DND-41 (cell line): Measurements from ENCODE around the gene ACAD10.

Experiments
- ATAC-seq: fragments of 200-7000 bp; cut with Tn5 transposase; 3 replicates; pipeline ENCODE4 v1.9.1; 2021; ENCODE audit warnings: low read depth; ENCODE audit not compliant: insufficient read depth
- DNase-seq: peaks from one replicate; pipeline ENCODE4 v3.0.0-alpha.2; 2020
- H2AFZ ChIP-seq: 2 replicates; pipeline ENCODE4 v1.6.0; 2012; ENCODE audit warnings: low read depth, low read length
- H3K27ac ChIP-seq: 2 replicates; pipeline ENCODE4 v1.5.1; 2012; ENCODE audit warnings: low read length, inconsistent platforms
- H3K27me3 ChIP-seq: fragments of 200-600 bp; sonication (generic); 2 replicates; pipeline ENCODE4 v1.6.0; 2012; ENCODE audit warnings: low read length, mild to moderate bottlenecking, inconsistent platforms; ENCODE audit not compliant: insufficient read depth, poor library complexity
- H3K36me3 ChIP-seq: 2 replicates; pipeline ENCODE4 v1.5.1; 2012; ENCODE audit warnings: low read length, inconsistent platforms; ENCODE audit not compliant: insufficient read depth
- H3K4me1 ChIP-seq: 2 replicates; pipeline ENCODE4 v1.5.1; 2012; ENCODE audit warnings: mild to moderate bottlenecking, low read length; ENCODE audit not compliant: insufficient read depth
- H3K4me2 ChIP-seq: 2 replicates; pipeline ENCODE4 v1.6.0; 2012; ENCODE audit warnings: mild to moderate bottlenecking, moderate library complexity, low read length, inconsistent platforms; ENCODE audit not compliant: insufficient read depth
- H3K4me3 ChIP-seq, 2 experiments: fragments of 200-600 bp in 1 of 2; shearing (Covaris generic) in 1 of 2; 2 replicates each; pipeline ENCODE4 v1.5.1; 2012 to 2016; ENCODE audit warnings: inconsistent platforms in 2 of 2, low read length in 2 of 2, mild to moderate bottlenecking in 2 of 2, low read depth in 1 of 2, moderate library complexity in 1 of 2
- H3K79me2 ChIP-seq: 2 replicates; pipeline ENCODE4 v1.6.0; 2012; ENCODE audit warnings: low read length, inconsistent platforms; ENCODE audit not compliant: insufficient read depth
- H3K9ac ChIP-seq: 2 replicates; pipeline ENCODE4 v1.6.0; 2012; ENCODE audit warnings: low read depth, mild to moderate bottlenecking, inconsistent platforms, low read length, moderate library complexity
- H3K9me3 ChIP-seq: 2 replicates; pipeline ENCODE4 v1.5.1; 2012; ENCODE audit warnings: low read length, moderate library complexity, mild to moderate bottlenecking, inconsistent platforms; ENCODE audit not compliant: insufficient read depth, severe bottlenecking
- H4K20me1 ChIP-seq: 2 replicates; pipeline ENCODE4 v1.6.0; 2012; ENCODE audit warnings: low read length; ENCODE audit not compliant: insufficient read depth
- EZH2 ChIP-seq: IDR thresholded peaks from 3 replicates; pipeline ENCODE4 v1.6.1; 2012; ENCODE audit warnings: borderline replicate concordance, low read depth, mild to moderate bottlenecking, moderate library complexity, low read length, inconsistent platforms; ENCODE audit not compliant: severe bottlenecking
- TF ChIP-seq, protein P1 (sequence below): IDR thresholded peaks from 2 replicates; pipeline ENCODE4 v1.5.1; 2012; ENCODE audit warnings: borderline replicate concordance, low read length, moderate library complexity, mild to moderate bottlenecking; ENCODE audit not compliant: poor library complexity, severe bottlenecking; ENCODE audit errors: extremely low read depth

ACAD10 gene

DNA sequence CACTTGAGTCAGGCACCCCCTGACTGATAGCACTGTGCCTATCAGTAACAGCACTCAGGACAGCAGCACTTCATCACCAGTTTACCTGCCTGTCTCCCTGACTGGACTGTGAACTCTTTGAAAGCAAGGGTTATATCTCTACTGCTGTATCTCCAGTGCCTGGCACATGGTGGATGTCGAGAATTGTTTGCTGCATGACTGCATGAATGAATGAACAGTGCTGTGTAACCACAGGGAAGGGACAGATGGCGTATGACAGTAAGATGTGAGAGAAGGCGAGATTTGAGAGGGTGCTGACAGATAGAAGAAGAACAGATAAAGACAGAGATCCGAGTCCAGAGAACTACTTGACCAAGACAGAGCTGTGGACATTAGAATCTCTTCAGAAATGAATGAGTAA lies 29.8 kb upstream of the ACAD10 start:
- Histone ChIP-seq H3K4me3 (no peak overlapping the region), H3K9ac (no peak overlapping the region), H3K9me3 (no peaks in the 10 kb centered on the region), H3K4me2 (no peak overlapping the region), H3K27ac (no peak overlapping the region), H3K36me3 (peaks cover 79% of the 10 kb centered on the region), H2AFZ (no peak overlapping the region), H4K20me1 (no peaks in the 10 kb centered on the region), H3K4me1 (no peaks in the 10 kb centered on the region), H3K79me2 (no peaks in the 10 kb centered on the region), H3K27me3 (no peaks in the 10 kb centered on the region)
- no peak for ATAC-seq
- no peak for DNase-seq
- no peak for TF ChIP-seq EZH2
- TF ChIP-seq, protein P1, sequence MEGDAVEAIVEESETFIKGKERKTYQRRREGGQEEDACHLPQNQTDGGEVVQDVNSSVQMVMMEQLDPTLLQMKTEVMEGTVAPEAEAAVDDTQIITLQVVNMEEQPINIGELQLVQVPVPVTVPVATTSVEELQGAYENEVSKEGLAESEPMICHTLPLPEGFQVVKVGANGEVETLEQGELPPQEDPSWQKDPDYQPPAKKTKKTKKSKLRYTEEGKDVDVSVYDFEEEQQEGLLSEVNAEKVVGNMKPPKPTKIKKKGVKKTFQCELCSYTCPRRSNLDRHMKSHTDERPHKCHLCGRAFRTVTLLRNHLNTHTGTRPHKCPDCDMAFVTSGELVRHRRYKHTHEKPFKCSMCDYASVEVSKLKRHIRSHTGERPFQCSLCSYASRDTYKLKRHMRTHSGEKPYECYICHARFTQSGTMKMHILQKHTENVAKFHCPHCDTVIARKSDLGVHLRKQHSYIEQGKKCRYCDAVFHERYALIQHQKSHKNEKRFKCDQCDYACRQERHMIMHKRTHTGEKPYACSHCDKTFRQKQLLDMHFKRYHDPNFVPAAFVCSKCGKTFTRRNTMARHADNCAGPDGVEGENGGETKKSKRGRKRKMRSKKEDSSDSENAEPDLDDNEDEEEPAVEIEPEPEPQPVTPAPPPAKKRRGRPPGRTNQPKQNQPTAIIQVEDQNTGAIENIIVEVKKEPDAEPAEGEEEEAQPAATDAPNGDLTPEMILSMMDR: no peak

DNA sequence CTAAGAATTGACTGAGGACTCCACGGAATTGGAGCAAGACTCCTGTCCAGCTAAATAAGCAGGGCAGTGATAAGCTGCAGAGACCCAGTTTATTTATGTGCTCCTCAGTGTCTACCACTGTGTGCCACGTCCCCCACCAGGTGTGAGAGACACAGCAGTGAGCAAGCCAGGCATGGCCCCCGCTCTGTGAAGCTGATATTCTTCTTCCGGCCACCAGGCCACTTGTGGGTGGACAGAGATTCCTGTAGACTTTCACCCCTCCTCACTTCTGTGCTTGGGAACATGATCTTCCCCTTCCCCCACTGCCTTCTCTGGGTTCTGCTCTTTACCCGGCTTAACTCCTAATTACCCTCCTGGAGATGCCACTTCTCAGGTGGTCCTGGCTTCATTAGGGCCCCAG lies 21.4 kb upstream of the ACAD10 start:
- TF ChIP-seq, protein P1: no peak
- no peak for TF ChIP-seq EZH2
- H2AFZ ChIP-seq: no peak overlapping the region
- H3K27me3 ChIP-seq: no peaks in the 10 kb centered on the region
- H3K4me3 ChIP-seq: no peak overlapping the region
- peaks cover 63% of the 10 kb centered on the region for H3K36me3 ChIP-seq
- H3K4me1 ChIP-seq: no peaks in the 10 kb centered on the region
- no peaks in the 10 kb centered on the region for H3K9me3 ChIP-seq
- no peaks in the 10 kb centered on the region for H3K79me2 ChIP-seq
- H3K9ac ChIP-seq: no peak overlapping the region
- ATAC-seq (no peak), DNase-seq (no peak)
- no peaks in the 10 kb centered on the region for H4K20me1 ChIP-seq
- no peak overlapping the region for H3K4me2 ChIP-seq
- H3K27ac ChIP-seq: no peak overlapping the region

DNA sequence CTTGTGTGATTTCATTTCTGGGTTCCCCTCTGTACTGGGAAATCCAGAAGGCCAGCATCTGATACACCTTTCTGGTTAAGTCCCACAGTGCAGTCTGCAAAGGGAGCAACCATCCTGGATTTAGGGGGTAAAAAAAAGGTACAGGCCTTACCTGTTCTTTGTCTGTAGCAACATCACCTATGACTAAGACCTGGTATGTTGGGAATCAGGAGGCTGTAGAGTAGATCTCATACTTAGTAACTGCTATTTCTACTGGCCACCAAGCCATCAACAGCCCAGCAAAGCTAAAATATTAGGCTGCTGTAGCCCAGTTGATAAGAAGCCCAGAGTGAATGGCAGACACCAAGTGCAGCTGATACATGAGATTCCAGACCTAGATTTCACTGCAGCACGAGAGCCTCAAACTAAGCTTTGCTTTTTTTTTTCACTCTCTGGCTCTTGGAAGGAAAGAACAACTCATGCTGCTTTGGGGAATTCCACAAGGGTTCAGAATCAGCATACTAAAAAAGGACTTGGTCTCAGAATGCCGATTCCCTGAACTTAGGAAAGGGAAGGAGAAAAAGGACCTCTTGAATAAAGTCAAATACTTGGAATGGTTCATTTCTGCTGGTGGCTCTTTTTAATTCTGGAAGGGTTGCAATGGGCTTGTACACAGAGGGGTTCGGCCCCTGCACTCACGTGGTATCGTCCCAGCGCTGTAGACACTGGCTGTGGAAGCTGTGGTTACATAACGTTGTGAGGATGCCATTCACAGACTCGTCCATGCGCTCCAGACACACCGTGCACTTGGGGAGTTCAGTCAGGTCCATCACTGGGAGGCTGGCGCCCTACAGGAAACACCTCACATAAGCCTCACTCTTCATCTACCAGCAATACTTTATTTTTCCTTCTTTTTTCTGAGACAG lies 20.6 kb upstream of the ACAD10 start:
- Histone ChIP-seq H3K4me1 (no peaks in the 10 kb centered on the region), H3K4me3 (no peak overlapping the region), H3K36me3 (peaks cover 62% of the 10 kb centered on the region), H3K4me2 (no peak overlapping the region), H3K79me2 (no peaks in the 10 kb centered on the region), H3K9ac (no peak overlapping the region), H4K20me1 (no peaks in the 10 kb centered on the region), H3K27ac (no peak overlapping the region), H2AFZ (no peak overlapping the region), H3K27me3 (no peaks in the 10 kb centered on the region), H3K9me3 (no peaks in the 10 kb centered on the region)
- TF ChIP-seq EZH2: no peak
- TF ChIP-seq, protein P1: no peak
- no peak for ATAC-seq
- DNase-seq: no peak
